IPS DF 6.9 (cell line): ENCODE measurements around the gene SF3A2.

Experiments
- DNase-seq: peaks from one replicate; pipeline ENCODE4 v3.0.0-alpha.2; 2013; ENCODE audit warnings: low read depth, low spot score
- H3K27ac ChIP-seq: one replicate; pipeline ENCODE4 v1.5.1; 2013; ENCODE audit warnings: low read length, control low read depth
- H3K27me3 ChIP-seq: 2 replicates; pipeline ENCODE4 v1.6.1; 2013; ENCODE audit warnings: mild to moderate bottlenecking, low read length; ENCODE audit not compliant: control insufficient read depth, insufficient read depth
- H3K36me3 ChIP-seq: 2 replicates; pipeline ENCODE4 v1.6.1; 2013; ENCODE audit warnings: low read length; ENCODE audit not compliant: control insufficient read depth, insufficient read depth
- H3K4me1 ChIP-seq: 2 replicates; pipeline ENCODE4 v1.6.1; 2013; ENCODE audit warnings: low read length; ENCODE audit not compliant: control insufficient read depth, insufficient read depth
- H3K4me3 ChIP-seq: 2 replicates; pipeline ENCODE4 v1.5.1; 2013; ENCODE audit warnings: mild to moderate bottlenecking, low read length
- H3K9me3 ChIP-seq: 2 replicates; pipeline ENCODE4 v1.6.1; 2013; ENCODE audit warnings: low read length, inconsistent platforms; ENCODE audit not compliant: control insufficient read depth, insufficient read depth
- WGBS: extraction: QIAGEN DNeasy Blood & Tissue Kit; methylation state at CpG from one replicate; pipeline ENCODE4 v1.1.7; 2013; ENCODE audit warnings: mixed read lengths, missing lambda C conversion rate; ENCODE audit not compliant: insufficient read length, insufficient coverage; 5-methylcytosine and 5-hydroxymethylcytosine counted together

The SF3A2 gene, protein sequence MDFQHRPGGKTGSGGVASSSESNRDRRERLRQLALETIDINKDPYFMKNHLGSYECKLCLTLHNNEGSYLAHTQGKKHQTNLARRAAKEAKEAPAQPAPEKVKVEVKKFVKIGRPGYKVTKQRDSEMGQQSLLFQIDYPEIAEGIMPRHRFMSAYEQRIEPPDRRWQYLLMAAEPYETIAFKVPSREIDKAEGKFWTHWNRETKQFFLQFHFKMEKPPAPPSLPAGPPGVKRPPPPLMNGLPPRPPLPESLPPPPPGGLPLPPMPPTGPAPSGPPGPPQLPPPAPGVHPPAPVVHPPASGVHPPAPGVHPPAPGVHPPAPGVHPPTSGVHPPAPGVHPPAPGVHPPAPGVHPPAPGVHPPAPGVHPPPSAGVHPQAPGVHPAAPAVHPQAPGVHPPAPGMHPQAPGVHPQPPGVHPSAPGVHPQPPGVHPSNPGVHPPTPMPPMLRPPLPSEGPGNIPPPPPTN

DNA sequence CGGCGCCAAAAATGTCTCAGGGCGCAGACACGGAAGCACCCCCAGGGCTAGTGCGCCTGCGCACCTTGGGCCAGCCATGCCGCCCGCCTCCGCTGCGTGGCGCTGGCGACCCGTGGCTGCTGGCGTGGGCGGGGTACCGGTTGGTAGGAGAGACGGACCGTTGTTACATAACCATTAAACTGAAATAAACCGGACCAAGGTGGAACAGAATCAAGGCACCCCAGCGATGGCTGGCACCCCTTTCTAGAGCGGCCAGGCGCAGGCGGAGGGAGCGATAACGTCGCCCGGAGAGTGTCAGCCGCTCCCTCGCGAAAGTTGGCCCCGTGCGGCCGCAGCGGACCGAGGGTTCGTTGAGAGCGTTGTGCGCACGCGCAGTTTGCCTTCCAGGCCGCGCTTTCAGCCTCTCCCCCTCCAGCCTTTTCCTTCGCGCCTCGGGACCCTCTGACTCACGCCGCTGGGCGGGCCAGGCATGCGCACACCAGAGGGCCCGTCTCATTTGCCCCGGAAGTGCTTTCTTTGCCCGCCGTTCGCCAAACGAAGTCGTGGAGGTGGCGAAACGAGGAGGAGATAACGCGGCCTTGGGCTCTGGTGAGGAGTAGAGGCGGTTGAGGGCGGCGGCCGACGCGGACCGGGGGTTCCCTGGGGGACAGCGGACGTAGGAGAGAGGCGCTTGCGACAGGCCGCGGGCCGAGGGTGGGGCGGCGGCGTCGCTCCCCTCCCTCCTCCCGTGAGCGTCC lies at the start of gene SF3A2, which contains the start of gene PLEKHJ1:
Gene SF3A2 (plus strand): TSS at position 511 of the 737 bp plus-strand sequence. CDS start 6,595 bp downstream, outside the sequence.
Gene PLEKHJ1 (minus strand): TSS at position 16 of the 737 bp plus-strand sequence. CDS start 81 bp downstream, outside the sequence.
- H3K36me3 ChIP-seq = peaks cover 5% of the 10 kb centered on the region; the same call in 1 of the 2 replicates
- H3K4me3 ChIP-seq = peak within 1 kb of the TSS; percentile 88
- no peaks in the 10 kb centered on the region for H3K9me3 ChIP-seq
- WGBS = no CpG with 5 or more reads among the region's 80 CpGs
- no peak within 1 kb of the TSS for H3K27ac ChIP-seq
- no peaks in the 10 kb centered on the region for H3K27me3 ChIP-seq
- no peaks in the 10 kb centered on the region; the same call in 1 of the 2 replicates for H3K4me1 ChIP-seq
- peak; percentile 94 for DNase-seq

- H3K4me3 ChIP-seq = no peak overlapping the region
- H3K27me3 ChIP-seq = no peaks in the 10 kb centered on the region
- DNase-seq = no peak
- H3K36me3 ChIP-seq = peaks cover 38% of the 10 kb centered on the region
- no CpG with 5 or more reads among the region's 13 CpGs for WGBS
- no peak overlapping the region for H3K27ac ChIP-seq
- no peaks in the 10 kb centered on the region for H3K9me3 ChIP-seq
- H3K4me1 ChIP-seq = no peaks in the 10 kb centered on the region; the same call in 1 of the 2 replicates
Measured at GRCh38 chr19:2187159-2187558, 49.5 kb upstream of the SF3A2 start.

- H3K36me3 ChIP-seq = peaks cover 41% of the 10 kb centered on the region
Measured at GRCh38 chr19:2188708-2189385, 47.8 kb upstream of the SF3A2 start.

DNA sequence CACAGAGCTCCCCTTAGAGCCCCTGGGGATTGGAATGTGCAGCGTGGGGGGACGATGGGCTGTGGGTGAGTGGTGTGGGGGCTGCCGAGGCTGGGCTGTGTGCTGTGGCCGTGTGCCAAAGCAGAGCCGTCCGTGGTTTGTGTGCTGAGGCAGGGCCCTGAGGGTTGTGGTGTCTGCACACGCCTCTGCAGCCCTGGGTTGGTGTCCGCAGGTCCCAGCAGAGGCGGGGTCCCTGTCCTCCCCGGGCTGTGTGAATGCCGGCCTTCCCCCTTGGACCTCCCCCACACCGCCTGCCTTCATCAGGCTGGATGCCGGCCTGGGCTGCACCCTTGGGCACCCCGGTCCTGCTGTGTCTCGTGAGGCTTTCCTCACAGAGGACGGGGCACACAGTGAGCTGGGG lies 46.7 kb upstream of the SF3A2 start:
- WGBS = no CpG with 5 or more reads among the region's 16 CpGs
- Histone ChIP-seq H3K27me3 (no peaks in the 10 kb centered on the region), H3K9me3 (no peaks in the 10 kb centered on the region), H3K27ac (no peak overlapping the region), H3K36me3 (peaks cover 41% of the 10 kb centered on the region), H3K4me1 (no peaks in the 10 kb centered on the region; the same call in 1 of the 2 replicates), H3K4me3 (no peak overlapping the region)
- DNase-seq = no peak

More at GRCh38 chr19:2188708-2189385, 47.8 kb upstream of the SF3A2 start:
- no peak overlapping the region for H3K4me3 ChIP-seq
- no peaks in the 10 kb centered on the region for H3K9me3 ChIP-seq
- H3K4me1 ChIP-seq = no peaks in the 10 kb centered on the region; the same call in 1 of the 2 replicates
- WGBS = no CpG with 5 or more reads among the region's 19 CpGs
- no peak overlapping the region for H3K27ac ChIP-seq
- no peak for DNase-seq
- H3K27me3 ChIP-seq = no peaks in the 10 kb centered on the region

DNA sequence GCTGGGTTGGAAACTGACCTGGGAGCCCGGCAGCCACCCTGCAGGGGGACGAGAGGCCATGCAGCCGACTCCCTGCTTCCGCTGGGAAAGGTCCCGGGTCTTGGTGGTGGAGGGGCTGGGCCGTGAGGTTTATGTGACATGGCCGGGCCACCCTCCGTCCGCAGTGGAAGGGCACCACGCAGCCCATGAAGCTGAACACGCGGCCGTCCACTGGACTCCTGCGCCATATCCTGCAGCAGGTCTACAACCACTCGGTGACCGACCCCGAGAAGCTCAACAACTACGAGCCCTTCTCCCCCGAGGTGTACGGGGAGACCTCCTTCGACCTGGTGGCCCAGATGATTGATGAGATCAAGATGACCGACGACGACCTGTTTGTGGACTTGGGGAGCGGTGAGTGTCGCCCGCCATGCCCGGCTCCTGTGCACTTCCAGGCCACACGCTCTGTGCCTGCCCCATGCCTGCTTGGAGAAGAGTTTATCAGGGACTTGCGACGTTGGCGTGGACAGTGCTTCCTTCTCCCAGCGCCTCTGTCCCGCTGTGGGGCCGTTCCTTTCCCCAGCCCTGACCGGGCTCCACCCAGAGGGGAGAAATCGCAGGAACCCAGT lies 45.7 kb upstream of the SF3A2 start:
- no peak overlapping the region for H3K4me3 ChIP-seq
- DNase-seq = no peak
- no CpG with 5 or more reads among the region's 37 CpGs for WGBS
- H3K27me3 ChIP-seq = no peaks in the 10 kb centered on the region
- H3K27ac ChIP-seq = no peak overlapping the region
- H3K4me1 ChIP-seq = no peaks in the 10 kb centered on the region; the same call in 1 of the 2 replicates
- peaks cover 44% of the 10 kb centered on the region for H3K36me3 ChIP-seq
- no peaks in the 10 kb centered on the region for H3K9me3 ChIP-seq

- no peak for DNase-seq
- H3K9me3 ChIP-seq = no peaks in the 10 kb centered on the region
- H3K4me3 ChIP-seq = no peak overlapping the region
- H3K27ac ChIP-seq = no peak overlapping the region
- no peaks in the 10 kb centered on the region for H3K27me3 ChIP-seq
- no peaks in the 10 kb centered on the region for H3K4me1 ChIP-seq
- peaks cover 36% of the 10 kb centered on the region for H3K36me3 ChIP-seq
- no CpG with 5 or more reads among the region's 32 CpGs for WGBS
Measured at GRCh38 chr19:2191456-2192310, 44.9 kb upstream of the SF3A2 start.

- no peak for DNase-seq
- no peaks in the 10 kb centered on the region for H3K9me3 ChIP-seq
- no CpG with 5 or more reads among the region's 17 CpGs for WGBS
- H3K27me3 ChIP-seq = no peaks in the 10 kb centered on the region
- no peak overlapping the region for H3K4me3 ChIP-seq
- H3K4me1 ChIP-seq = no peaks in the 10 kb centered on the region
- H3K27ac ChIP-seq = no peak overlapping the region
- peaks cover 30% of the 10 kb centered on the region for H3K36me3 ChIP-seq
Measured at GRCh38 chr19:2192862-2193261, 43.8 kb upstream of the SF3A2 start.

DNA sequence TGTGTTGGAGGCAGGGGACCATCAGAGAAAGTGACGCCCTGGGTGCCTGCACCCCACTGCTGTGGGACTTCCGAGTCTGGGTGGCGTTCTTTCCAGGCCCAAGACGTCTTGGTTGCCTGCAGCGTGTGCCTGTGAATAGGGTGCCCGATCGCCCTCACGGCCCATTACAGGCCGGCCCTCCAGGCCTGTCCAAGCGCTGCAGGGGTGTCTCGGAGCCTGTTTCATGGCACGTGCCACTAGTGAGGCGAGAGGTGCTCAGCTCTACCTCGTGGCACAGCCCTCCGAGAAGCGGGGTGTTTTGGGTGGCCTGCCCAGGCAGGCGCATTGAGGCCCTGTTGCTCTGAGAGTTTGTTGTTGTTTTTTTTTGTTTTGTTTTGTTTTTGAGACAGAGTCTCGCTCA lies 42.8 kb upstream of the SF3A2 start:
- no CpG with 5 or more reads among the region's 18 CpGs for WGBS
- no peaks in the 10 kb centered on the region for H3K27me3 ChIP-seq
- H3K4me3 ChIP-seq = no peak overlapping the region
- H3K9me3 ChIP-seq = no peaks in the 10 kb centered on the region
- H3K4me1 ChIP-seq = no peaks in the 10 kb centered on the region
- no peak for DNase-seq
- peaks cover 30% of the 10 kb centered on the region for H3K36me3 ChIP-seq
- H3K27ac ChIP-seq = no peak overlapping the region

- Histone ChIP-seq H3K36me3 (peaks cover 27% of the 10 kb centered on the region), H3K27me3 (no peaks in the 10 kb centered on the region), H3K9me3 (no peaks in the 10 kb centered on the region), H3K27ac (no peak overlapping the region), H3K4me1 (no peaks in the 10 kb centered on the region), H3K4me3 (no peak overlapping the region)
- WGBS = no CpG with 5 or more reads among the region's 25 CpGs
- no peak for DNase-seq
Measured at GRCh38 chr19:2194513-2195078, 42.0 kb upstream of the SF3A2 start.
